ENCODE data around the gene MRPL58.

- TF ChIP-seq, protein P1, sequence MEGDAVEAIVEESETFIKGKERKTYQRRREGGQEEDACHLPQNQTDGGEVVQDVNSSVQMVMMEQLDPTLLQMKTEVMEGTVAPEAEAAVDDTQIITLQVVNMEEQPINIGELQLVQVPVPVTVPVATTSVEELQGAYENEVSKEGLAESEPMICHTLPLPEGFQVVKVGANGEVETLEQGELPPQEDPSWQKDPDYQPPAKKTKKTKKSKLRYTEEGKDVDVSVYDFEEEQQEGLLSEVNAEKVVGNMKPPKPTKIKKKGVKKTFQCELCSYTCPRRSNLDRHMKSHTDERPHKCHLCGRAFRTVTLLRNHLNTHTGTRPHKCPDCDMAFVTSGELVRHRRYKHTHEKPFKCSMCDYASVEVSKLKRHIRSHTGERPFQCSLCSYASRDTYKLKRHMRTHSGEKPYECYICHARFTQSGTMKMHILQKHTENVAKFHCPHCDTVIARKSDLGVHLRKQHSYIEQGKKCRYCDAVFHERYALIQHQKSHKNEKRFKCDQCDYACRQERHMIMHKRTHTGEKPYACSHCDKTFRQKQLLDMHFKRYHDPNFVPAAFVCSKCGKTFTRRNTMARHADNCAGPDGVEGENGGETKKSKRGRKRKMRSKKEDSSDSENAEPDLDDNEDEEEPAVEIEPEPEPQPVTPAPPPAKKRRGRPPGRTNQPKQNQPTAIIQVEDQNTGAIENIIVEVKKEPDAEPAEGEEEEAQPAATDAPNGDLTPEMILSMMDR (IDR thresholded peaks at IDR 0.05): no peak
- no peak for TF ChIP-seq POLR2A (IDR thresholded peaks at IDR 0.05)
These were observed 40.7 kb upstream of the MRPL58 start for GRCh38 chr17:74971842-74972106.

All from testis (tissue), 2 donors.